Ishikawa (cell line): ENCODE measurements around the gene CA10.

Experiments used
- CEBPB ChIP-seq: IDR thresholded peaks from 2 replicates; pipeline ENCODE4 v1.6.1; 2012
- EGR1 ChIP-seq: IDR thresholded peaks from 2 replicates; pipeline ENCODE4 v1.6.1; 2012
- RAD21 ChIP-seq: IDR thresholded peaks from 2 replicates; pipeline ENCODE4 v1.6.1; 2012; ENCODE audit warnings: low read depth
- TCF12 ChIP-seq: IDR thresholded peaks from 2 replicates; pipeline ENCODE4 v1.6.1; 2012; ENCODE audit warnings: low read depth
- ZBTB7A ChIP-seq: IDR thresholded peaks from 2 replicates; pipeline ENCODE4 v1.6.1; 2012; ENCODE audit warnings: low read depth
- TF ChIP-seq, protein P1 (sequence below): IDR thresholded peaks from 2 replicates; pipeline ENCODE4 v1.6.1; 2012

DNA sequence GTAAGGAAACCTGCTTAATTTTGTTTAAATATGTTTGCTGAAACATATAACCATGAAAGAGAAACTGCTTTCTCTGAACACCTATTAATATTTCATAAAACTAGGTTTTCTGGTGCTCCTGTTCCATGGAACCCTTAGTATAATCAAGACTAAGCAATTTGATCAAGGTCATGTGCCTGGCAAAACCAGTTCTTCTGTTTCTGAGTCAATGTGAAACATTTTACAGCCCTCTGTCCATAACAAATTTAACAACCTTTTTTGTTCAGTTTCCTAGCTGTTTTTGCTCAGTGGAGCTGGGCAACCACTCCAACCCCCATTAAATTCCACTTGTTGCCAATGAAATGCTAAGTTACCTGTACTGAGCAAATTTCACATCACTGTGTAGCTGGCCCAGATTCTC, 344.0 kb downstream of the CA10 start:
- TF ChIP-seq EGR1 (no peak), RAD21 (no peak), CEBPB (no peak), TCF12 (no peak), ZBTB7A (no peak)
- TF ChIP-seq, protein P1, sequence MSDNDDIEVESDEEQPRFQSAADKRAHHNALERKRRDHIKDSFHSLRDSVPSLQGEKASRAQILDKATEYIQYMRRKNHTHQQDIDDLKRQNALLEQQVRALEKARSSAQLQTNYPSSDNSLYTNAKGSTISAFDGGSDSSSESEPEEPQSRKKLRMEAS, result no peak
